GM23338 (cell line): ENCODE results near the gene ANGPTL7. TPM values are rescaled to one million over a fixed set of nuclear protein-coding genes. Genes with fewer than 3 reads are reported as not detected.
A peak's percentile ranks its signal among the peaks of the same experiment; 100 is the strongest.

Experiments used
- ATAC-seq: fragments of 200-7000 bp; cut with Tn5 transposase; 3 replicates; pipeline ENCODE4 v1.9.1; 2020
- DNase-seq: peaks from one replicate; pipeline ENCODE4 v3.0.0-alpha.2; 2015; ENCODE audit warnings: low spot score
- H2AFZ ChIP-seq: fragments of 200-600 bp; sonication (generic); 2 replicates; pipeline ENCODE4 v1.8.0; 2016; ENCODE audit warnings: antibody characterized with exemption, mild to moderate bottlenecking, moderate library complexity
- H3F3A ChIP-seq: fragments of 200-600 bp; sonication (generic); replicated peaks from 2 replicates; pipeline ENCODE4 v1.8.0; 2017; ENCODE audit warnings: antibody characterized with exemption, mixed run types, low read depth
- H3K27ac ChIP-seq: fragments of 200-600 bp; sonication (generic); 2 replicates; pipeline ENCODE4 v1.6.1; 2016; ENCODE audit warnings: low read depth
- H3K27me3 ChIP-seq: fragments of 200-600 bp; sonication (generic); 2 replicates; pipeline ENCODE4 v1.8.0; 2016; ENCODE audit warnings: mild to moderate bottlenecking, mixed run types, moderate library complexity; ENCODE audit not compliant: insufficient read depth
- H3K36me3 ChIP-seq: fragments of 200-600 bp; sonication (generic); 2 replicates; pipeline ENCODE4 v1.8.0; 2016; ENCODE audit warnings: mild to moderate bottlenecking; ENCODE audit not compliant: insufficient read depth
- H3K4me1 ChIP-seq: fragments of 200-600 bp; sonication (generic); 2 replicates; pipeline ENCODE4 v1.8.0; 2016; ENCODE audit warnings: mild to moderate bottlenecking, moderate library complexity; ENCODE audit not compliant: insufficient read depth
- H3K4me2 ChIP-seq: fragments of 200-600 bp; sonication (generic); 2 replicates; pipeline ENCODE4 v1.7.1; 2017; ENCODE audit warnings: mixed run types
- H3K4me3 ChIP-seq: fragments of 200-600 bp; sonication (generic); 2 replicates; pipeline ENCODE4 v1.6.1; 2016; ENCODE audit warnings: mixed run types
- H3K79me2 ChIP-seq: fragments of 200-600 bp; sonication (generic); replicated peaks from 2 replicates; pipeline ENCODE4 v1.8.0; 2017; ENCODE audit warnings: mild to moderate bottlenecking; ENCODE audit not compliant: insufficient read depth
- H3K9me2 ChIP-seq: fragments of 200-600 bp; sonication (generic); 2 replicates; pipeline ENCODE4 v1.8.0; 2017; ENCODE audit not compliant: insufficient read depth
- H4K20me1 ChIP-seq: fragments of 200-600 bp; sonication (generic); replicated peaks from 2 replicates; pipeline ENCODE4 v1.8.0; 2017; ENCODE audit warnings: mild to moderate bottlenecking; ENCODE audit not compliant: insufficient read depth
- H3K27ac Mint-ChIP-seq: 2 replicates; pipeline ENCODE4 v1.8.0; 2020; ENCODE audit warnings: inconsistent platforms, mild to moderate bottlenecking, moderate library complexity, mixed read lengths
- H3K27me3 Mint-ChIP-seq: 3 replicates; pipeline ENCODE4 v1.8.0; 2022; ENCODE audit warnings: low read depth, mild to moderate bottlenecking, moderate library complexity, mixed read lengths, inconsistent platforms; ENCODE audit not compliant: insufficient read depth, poor library complexity
- H3K36me3 Mint-ChIP-seq: 3 replicates; pipeline ENCODE4 v1.8.0; 2021; ENCODE audit warnings: low read depth, mild to moderate bottlenecking, inconsistent platforms, moderate library complexity, mixed read lengths
- H3K4me1 Mint-ChIP-seq: 3 replicates; pipeline ENCODE4 v1.8.0; 2020; ENCODE audit warnings: mild to moderate bottlenecking, inconsistent platforms, mixed read lengths
- H3K4me3 Mint-ChIP-seq: 3 replicates; pipeline ENCODE4 v1.8.0; 2021; ENCODE audit warnings: moderate library complexity, mild to moderate bottlenecking, inconsistent platforms, mixed read lengths
- H3K9me3 Mint-ChIP-seq: 3 replicates; pipeline ENCODE4 v1.8.0; 2020; ENCODE audit warnings: moderate library complexity, mild to moderate bottlenecking, inconsistent platforms, mixed read lengths
- CREB1 ChIP-seq: fragments of 250-450 bp; sonication (Bioruptor Pico); IDR thresholded peaks from 2 replicates; pipeline ENCODE4 v1.5.0; 2020; ENCODE audit warnings: low read depth, mild to moderate bottlenecking, moderate library complexity
- CTCF ChIP-seq, 2 experiments: fragments of 200-600 bp in 1 of 2; sonication (generic) in 1 of 2; conservative IDR thresholded peaks; 2 replicates each; pipeline versions ENCODE4 v1.5.1 to v1.6.1; 2016 to 2017; ENCODE audit warnings: antibody characterized with exemption in 2 of 2, low read depth in 2 of 2, mild to moderate bottlenecking in 2 of 2, moderate library complexity in 1 of 2
- ETS1 ChIP-seq: IDR thresholded peaks from 2 replicates; pipeline ENCODE4 v1.6.1; 2016; ENCODE audit warnings: antibody characterized with exemption
- EZH2phosphoT487 ChIP-seq: fragments of 200-600 bp; sonication (generic); IDR thresholded peaks from one replicate; pipeline ENCODE4 v1.8.1; 2018; ENCODE audit warnings: antibody characterized with exemption; ENCODE audit not compliant: unreplicated experiment
- JUNB ChIP-seq: IDR thresholded peaks from one replicate; pipeline ENCODE4 v1.6.1; 2016; ENCODE audit warnings: antibody characterized with exemption; ENCODE audit not compliant: unreplicated experiment
- NANOG ChIP-seq: IDR thresholded peaks from 2 replicates; pipeline ENCODE4 v1.6.1; 2016; ENCODE audit warnings: antibody characterized with exemption, borderline replicate concordance
- POLR2AphosphoS5 ChIP-seq: IDR thresholded peaks from 2 replicates; pipeline ENCODE4 v1.6.1; 2016; ENCODE audit warnings: antibody characterized with exemption, low read depth
- REST ChIP-seq: IDR thresholded peaks from one replicate; pipeline ENCODE4 v1.6.1; 2018; ENCODE audit warnings: antibody characterized with exemption; ENCODE audit not compliant: unreplicated experiment
- STAT1 ChIP-seq: IDR thresholded peaks from one replicate; pipeline ENCODE4 v1.6.1; 2016; ENCODE audit warnings: antibody characterized with exemption; ENCODE audit not compliant: unreplicated experiment
- ZNF114 ChIP-seq: fragments of 250-450 bp; sonication (Bioruptor Pico); IDR thresholded peaks from 2 replicates; pipeline ENCODE4 v1.5.0; 2020; ENCODE audit warnings: mild to moderate bottlenecking, moderate library complexity
- ZNF331 ChIP-seq: fragments of 250-450 bp; sonication (Bioruptor Pico); IDR thresholded peaks from 2 replicates; pipeline ENCODE4 v1.5.0; 2020; ENCODE audit warnings: low read depth, mild to moderate bottlenecking, moderate library complexity
- polyA plus RNA-seq: library from polyadenylated mRNA; unstranded; fragments of >200 nt; fragmentation: Nextera tagmentation; extraction: Ambion mirVana; gene quantifications from 2 replicates; pipeline ENCODE4 v1.2.1, GENCODE V29; 2016
- total RNA-seq: library from RNA; depleted of rRNA; stranded (reverse); fragments of >200 nt; shearing (Covaris generic); gene quantifications from 2 replicates; pipeline ENCODE4 v1.2.3, GENCODE V29; 2014
- TF ChIP-seq, protein P1 (sequence below): fragments of 250-450 bp; sonication (Bioruptor Pico); IDR thresholded peaks from 2 replicates; pipeline ENCODE4 v1.5.0; 2020; ENCODE audit warnings: mild to moderate bottlenecking, moderate library complexity

The ANGPTL7 gene
- total and polyA plus RNA-seq, 2 experiments from 2014 or later, result 0.13 TPM; not detected in 1

- no peak for TF ChIP-seq POLR2AphosphoS5
- no peak for TF ChIP-seq REST
- no peak for TF ChIP-seq ETS1
- TF ChIP-seq ZNF114 (CRISPR knock-in tag), result no peak
- no peak for TF ChIP-seq ZNF331 (CRISPR knock-in tag)
- no peak for TF ChIP-seq EZH2phosphoT487
- TF ChIP-seq, protein P1, sequence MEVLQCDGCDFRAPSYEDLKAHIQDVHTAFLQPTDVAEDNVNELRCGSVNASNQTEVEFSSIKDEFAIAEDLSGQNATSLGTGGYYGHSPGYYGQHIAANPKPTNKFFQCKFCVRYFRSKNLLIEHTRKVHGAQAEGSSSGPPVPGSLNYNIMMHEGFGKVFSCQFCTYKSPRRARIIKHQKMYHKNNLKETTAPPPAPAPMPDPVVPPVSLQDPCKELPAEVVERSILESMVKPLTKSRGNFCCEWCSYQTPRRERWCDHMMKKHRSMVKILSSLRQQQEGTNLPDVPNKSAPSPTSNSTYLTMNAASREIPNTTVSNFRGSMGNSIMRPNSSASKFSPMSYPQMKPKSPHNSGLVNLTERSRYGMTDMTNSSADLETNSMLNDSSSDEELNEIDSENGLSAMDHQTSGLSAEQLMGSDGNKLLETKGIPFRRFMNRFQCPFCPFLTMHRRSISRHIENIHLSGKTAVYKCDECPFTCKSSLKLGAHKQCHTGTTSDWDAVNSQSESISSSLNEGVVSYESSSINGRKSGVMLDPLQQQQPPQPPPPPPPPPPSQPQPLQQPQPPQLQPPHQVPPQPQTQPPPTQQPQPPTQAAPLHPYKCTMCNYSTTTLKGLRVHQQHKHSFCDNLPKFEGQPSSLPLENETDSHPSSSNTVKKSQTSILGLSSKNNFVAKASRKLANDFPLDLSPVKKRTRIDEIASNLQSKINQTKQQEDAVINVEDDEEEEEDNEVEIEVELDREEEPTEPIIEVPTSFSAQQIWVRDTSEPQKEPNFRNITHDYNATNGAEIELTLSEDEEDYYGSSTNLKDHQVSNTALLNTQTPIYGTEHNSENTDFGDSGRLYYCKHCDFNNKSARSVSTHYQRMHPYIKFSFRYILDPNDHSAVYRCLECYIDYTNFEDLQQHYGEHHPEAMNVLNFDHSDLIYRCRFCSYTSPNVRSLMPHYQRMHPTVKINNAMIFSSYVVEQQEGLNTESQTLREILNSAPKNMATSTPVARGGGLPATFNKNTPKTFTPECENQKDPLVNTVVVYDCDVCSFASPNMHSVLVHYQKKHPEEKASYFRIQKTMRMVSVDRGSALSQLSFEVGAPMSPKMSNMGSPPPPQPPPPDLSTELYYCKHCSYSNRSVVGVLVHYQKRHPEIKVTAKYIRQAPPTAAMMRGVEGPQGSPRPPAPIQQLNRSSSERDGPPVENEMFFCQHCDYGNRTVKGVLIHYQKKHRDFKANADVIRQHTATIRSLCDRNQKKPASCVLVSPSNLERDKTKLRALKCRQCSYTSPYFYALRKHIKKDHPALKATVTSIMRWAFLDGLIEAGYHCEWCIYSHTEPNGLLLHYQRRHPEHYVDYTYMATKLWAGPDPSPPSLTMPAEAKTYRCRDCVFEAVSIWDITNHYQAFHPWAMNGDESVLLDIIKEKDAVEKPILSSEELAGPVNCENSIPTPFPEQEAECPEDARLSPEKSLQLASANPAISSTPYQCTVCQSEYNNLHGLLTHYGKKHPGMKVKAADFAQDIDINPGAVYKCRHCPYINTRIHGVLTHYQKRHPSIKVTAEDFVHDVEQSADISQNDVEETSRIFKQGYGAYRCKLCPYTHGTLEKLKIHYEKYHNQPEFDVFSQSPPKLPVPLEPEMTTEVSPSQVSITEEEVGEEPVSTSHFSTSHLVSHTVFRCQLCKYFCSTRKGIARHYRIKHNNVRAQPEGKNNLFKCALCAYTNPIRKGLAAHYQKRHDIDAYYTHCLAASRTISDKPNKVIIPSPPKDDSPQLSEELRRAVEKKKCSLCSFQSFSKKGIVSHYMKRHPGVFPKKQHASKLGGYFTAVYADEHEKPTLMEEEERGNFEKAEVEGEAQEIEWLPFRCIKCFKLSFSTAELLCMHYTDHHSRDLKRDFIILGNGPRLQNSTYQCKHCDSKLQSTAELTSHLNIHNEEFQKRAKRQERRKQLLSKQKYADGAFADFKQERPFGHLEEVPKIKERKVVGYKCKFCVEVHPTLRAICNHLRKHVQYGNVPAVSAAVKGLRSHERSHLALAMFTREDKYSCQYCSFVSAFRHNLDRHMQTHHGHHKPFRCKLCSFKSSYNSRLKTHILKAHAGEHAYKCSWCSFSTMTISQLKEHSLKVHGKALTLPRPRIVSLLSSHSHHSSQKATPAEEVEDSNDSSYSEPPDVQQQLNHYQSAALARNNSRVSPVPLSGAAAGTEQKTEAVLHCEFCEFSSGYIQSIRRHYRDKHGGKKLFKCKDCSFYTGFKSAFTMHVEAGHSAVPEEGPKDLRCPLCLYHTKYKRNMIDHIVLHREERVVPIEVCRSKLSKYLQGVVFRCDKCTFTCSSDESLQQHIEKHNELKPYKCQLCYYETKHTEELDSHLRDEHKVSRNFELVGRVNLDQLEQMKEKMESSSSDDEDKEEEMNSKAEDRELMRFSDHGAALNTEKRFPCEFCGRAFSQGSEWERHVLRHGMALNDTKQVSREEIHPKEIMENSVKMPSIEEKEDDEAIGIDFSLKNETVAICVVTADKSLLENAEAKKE (CRISPR knock-in tag), result no peak
- TF ChIP-seq NANOG, result no peak
- TF ChIP-seq JUNB, result no peak
- TF ChIP-seq STAT1, result no peak
- no peak for TF ChIP-seq CTCF (conservative IDR thresholded peaks at IDR 0.05; ENCODE audit: low read depth in 2 of 2)
- no peak for TF ChIP-seq CREB1 (CRISPR knock-in tag)
- H3K36me3 ChIP-seq, result peaks cover 4% of the 10 kb centered on the region; the same call in 1 of the 2 replicates
- no peak overlapping the region for H2AFZ ChIP-seq
- Mint-ChIP-seq H3K27ac (no peak overlapping the region), H3K27me3 (peaks cover 4% of the 10 kb centered on the region), H3K4me1 (peaks cover 12% of the 10 kb centered on the region), H3K9me3 (no peaks in the 10 kb centered on the region), H3K36me3 (peaks cover 9% of the 10 kb centered on the region; the same call in 1 of the 3 replicates), H3K4me3 (no peak overlapping the region)
- ATAC-seq (peak; percentile 32), DNase-seq (no peak)
- H3K27me3 ChIP-seq, result no peaks in the 10 kb centered on the region
- peaks cover 22% of the 10 kb centered on the region; the same call in 1 of the 2 replicates for H4K20me1 ChIP-seq
- H3K4me2 ChIP-seq, result no peak overlapping the region
- no peaks in the 10 kb centered on the region for H3K79me2 ChIP-seq
- no peaks in the 10 kb centered on the region for H3K9me2 ChIP-seq
- H3K27ac ChIP-seq, result no peak overlapping the region
- no peaks in the 10 kb centered on the region for H3K4me1 ChIP-seq
- no peak overlapping the region for H3K4me3 ChIP-seq
- no peaks in the 10 kb centered on the region for H3F3A ChIP-seq
Observed at GRCh38 chr1:11176081-11176706, 13.0 kb upstream of the ANGPTL7 start.
